ENCODE measurements around the gene COL27A1.

The COL27A1 gene

DNA sequence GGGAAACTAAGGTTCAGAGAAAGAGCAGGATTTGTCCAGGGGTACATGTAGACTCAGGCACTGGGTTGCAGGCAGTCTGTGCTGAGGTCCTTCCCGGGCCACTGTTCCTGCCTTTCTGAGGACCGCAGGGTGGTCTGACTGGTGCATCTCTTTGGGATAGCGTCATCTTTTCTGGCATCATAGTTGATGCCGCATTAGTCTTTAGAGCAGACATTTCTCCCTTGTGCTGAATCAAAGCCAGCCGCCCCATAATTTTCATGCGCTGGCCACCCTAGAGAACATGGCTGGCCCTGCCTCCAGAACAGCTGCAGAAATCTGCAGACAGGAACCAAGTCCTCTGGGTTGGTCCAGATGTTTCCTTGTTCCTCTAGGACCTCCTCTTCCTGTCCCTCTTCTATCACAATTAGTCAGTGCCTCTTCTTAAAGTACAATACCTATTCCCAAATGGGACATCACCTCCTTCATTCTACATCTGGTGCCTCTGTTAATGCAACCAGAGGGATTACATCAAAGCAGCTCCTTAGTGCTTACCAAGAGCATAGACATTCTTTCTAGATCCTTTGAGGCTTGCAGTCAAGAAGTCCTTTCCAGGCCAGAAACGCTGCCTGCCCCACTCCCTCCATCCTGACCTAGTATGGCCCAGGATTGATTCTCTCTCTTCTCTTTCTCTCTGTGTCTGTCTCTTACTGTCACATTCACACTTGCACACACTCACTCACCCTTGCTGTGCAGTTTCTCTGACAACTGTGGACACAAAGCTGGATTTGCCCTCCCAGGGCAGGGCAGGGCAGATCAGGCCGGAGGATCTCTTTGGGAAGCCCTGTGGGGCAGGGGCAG is 125.5 kb downstream of the COL27A1 start:
- TF ChIP-seq, protein P1, sequence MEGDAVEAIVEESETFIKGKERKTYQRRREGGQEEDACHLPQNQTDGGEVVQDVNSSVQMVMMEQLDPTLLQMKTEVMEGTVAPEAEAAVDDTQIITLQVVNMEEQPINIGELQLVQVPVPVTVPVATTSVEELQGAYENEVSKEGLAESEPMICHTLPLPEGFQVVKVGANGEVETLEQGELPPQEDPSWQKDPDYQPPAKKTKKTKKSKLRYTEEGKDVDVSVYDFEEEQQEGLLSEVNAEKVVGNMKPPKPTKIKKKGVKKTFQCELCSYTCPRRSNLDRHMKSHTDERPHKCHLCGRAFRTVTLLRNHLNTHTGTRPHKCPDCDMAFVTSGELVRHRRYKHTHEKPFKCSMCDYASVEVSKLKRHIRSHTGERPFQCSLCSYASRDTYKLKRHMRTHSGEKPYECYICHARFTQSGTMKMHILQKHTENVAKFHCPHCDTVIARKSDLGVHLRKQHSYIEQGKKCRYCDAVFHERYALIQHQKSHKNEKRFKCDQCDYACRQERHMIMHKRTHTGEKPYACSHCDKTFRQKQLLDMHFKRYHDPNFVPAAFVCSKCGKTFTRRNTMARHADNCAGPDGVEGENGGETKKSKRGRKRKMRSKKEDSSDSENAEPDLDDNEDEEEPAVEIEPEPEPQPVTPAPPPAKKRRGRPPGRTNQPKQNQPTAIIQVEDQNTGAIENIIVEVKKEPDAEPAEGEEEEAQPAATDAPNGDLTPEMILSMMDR (IDR thresholded peaks at IDR 0.05; ENCODE audit: low read depth, low read length): no peak
- no peak overlapping the region for H3K4me3 ChIP-seq (ENCODE audit: low read depth, low read length)
- in situ Hi-C loops (cut with HindIII; ENCODE audit: low sequenced_read_pairs): no loop called here
- DNase-seq (ENCODE audit: low read depth, low spot score): no peak

DNA sequence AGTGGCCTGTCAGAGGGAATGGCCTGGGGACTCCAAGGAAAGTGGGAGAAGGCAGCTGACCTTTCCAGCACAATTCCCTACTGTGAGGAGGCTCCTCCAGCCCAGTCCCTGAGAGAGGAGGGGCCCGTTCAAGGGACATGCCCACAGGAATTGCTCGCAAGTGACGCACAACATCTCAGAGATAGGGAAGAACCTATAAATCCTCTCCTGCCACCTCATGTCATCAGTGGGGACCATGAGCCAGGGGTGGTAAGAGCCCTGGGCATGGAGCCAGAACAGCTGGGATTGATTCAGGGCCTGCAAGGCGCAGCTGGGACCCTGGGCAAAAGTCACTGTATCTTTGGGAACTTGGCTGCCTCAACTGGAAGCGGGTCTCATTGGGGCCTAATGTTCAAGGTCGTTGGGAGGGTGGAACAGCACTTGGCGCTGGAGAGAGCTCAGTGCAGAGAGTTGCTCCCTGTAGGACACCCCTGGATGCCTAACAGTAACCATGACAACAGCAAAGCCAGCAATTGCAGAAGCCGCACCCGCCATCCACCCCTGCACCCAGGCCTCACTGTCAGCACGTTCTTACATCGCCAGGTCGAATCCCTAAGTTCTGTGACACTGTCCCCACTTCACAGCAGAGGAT is 126.3 kb downstream of the COL27A1 start:
- no peak overlapping the region for H3K4me3 ChIP-seq (ENCODE audit: low read depth, low read length)
- DNase-seq (ENCODE audit: low read depth, low spot score): peak; percentile 31
- in situ Hi-C loops (cut with HindIII; ENCODE audit: low sequenced_read_pairs): no loop called here
- TF ChIP-seq, protein P1 (IDR thresholded peaks at IDR 0.05; ENCODE audit: low read depth, low read length): no peak

DNA sequence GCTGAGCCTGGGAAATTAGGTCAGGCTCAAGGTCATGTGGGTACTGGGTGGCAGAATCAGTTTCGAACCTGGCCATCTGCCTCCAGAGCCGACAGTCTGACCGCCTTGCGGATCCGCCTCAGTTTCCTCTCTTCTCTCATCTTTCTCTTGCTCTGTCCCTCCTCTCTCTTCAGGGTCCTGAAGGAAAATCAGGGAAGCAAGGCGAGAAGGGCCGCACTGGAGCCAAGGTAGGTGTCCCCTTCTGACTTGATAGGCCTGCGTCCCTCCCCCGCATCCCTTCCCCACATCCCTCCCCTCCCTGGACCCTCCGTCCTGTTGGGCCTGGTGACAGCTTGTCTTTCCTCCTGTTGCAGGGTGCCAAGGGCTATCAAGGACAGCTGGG is 126.8 kb downstream of the COL27A1 start:
- DNase-seq (ENCODE audit: low read depth, low spot score): no peak
- TF ChIP-seq, protein P1 (IDR thresholded peaks at IDR 0.05; ENCODE audit: low read depth, low read length): no peak
- no peak overlapping the region for H3K4me3 ChIP-seq (ENCODE audit: low read depth, low read length)
- in situ Hi-C loops (cut with HindIII; ENCODE audit: low sequenced_read_pairs): no loop called here

DNA sequence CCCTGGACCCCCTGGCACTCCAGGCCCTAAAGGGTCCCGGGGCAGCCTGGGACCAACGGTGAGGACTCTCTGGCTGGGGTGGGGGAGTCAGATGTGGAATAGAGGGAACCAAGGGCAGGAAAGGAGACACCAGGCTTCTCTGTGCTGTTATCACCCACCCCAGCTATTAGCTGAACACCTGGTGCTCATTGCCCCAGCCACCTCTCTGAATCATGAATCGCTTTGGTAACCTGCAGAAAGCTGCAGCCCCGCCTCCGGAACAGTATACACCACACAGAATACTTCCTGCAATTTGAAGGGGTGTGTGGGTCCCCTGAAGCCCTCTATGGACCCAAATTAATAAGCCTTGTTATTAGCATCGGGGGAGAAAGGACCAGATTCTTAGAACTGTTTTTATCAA is 127.2 kb downstream of the COL27A1 start:
- in situ Hi-C loops (cut with HindIII; ENCODE audit: low sequenced_read_pairs): no loop called here
- TF ChIP-seq, protein P1 (IDR thresholded peaks at IDR 0.05; ENCODE audit: low read depth, low read length): no peak
- DNase-seq (ENCODE audit: low read depth, low spot score): no peak
- H3K4me3 ChIP-seq (ENCODE audit: low read depth, low read length): no peak overlapping the region

DNA sequence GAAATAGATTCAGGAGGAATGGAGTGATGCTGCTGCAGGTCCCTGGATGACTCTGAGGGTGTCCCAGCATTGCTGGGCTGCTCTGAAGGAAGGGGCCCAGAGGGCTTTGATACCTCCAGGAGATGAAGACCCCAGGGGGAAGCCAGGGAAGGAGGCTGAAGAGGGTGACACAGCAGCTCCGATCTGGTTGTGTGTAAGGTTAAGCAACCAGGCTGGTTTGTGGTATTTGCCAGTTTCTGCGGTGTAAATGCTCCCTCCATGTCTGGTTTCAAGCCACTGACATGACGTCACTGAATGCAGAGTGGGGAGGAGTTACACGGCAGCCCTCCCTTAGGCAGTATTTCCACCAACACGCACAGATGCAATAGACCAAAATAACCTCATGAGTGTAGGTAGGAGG is 127.6 kb downstream of the COL27A1 start:
- TF ChIP-seq, protein P1 (IDR thresholded peaks at IDR 0.05; ENCODE audit: low read depth, low read length): no peak
- no peak overlapping the region for H3K4me3 ChIP-seq (ENCODE audit: low read depth, low read length)
- in situ Hi-C loops (cut with HindIII; ENCODE audit: low sequenced_read_pairs): no loop called here
- peak; percentile 82 for DNase-seq (ENCODE audit: low read depth, low spot score)

DNA sequence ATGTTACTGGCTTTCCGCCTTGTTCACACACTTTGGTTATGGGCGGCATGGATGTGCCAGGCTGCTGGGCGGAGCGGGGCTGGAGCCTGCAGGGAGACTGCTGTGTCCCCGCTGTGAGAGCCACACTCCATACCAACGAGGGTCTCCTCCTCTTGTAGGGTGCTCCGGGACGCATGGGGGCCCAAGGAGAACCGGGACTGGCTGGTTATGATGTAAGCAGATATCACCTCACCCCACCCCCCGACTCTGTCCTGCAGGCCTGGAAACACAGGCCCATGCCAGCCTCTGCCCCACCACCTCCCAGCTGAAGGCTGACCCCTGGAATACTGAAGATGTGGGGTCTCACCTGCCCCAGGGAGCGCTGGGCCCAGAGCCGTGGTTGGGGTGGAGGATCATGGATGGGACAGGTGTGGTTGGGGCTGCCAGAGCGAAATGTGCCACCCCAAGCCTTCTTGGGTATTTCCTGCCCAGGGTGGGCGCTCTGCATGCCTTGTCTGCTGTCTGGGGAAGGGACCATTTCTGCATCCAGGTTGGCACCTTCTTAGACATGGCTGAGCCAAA is 128.3 kb downstream of the COL27A1 start:
- H3K4me3 ChIP-seq (ENCODE audit: low read depth, low read length): no peak overlapping the region
- in situ Hi-C loops (cut with HindIII; ENCODE audit: low sequenced_read_pairs): no loop called here
- TF ChIP-seq, protein P1 (IDR thresholded peaks at IDR 0.05; ENCODE audit: low read depth, low read length): no peak
- DNase-seq (ENCODE audit: low read depth, low spot score): no peak

Data from astrocyte of the spinal cord (primary cell).